Activated T-cell treated with anti-CD3 and anti-CD28 coated beads, Interleukin-2, amount 50 U/mL, for 4 hours (primary cell): ENCODE data around the gene GGACT. TPM values are rescaled to one million over a fixed set of nuclear protein-coding genes. Genes with fewer than 3 reads are reported as not detected.

Source experiments
- ATAC-seq, 2 donors: fragments of 200-7000 bp; cut with Tn5 transposase; one replicate each; pipeline ENCODE4 v1.10.0; 2021
- DNase-seq: peaks from one replicate; pipeline ENCODE4 v3.0.0-alpha.2; 2020
- H3K27me3 Mint-ChIP-seq: one replicate; pipeline ENCODE4 v1.8.0; 2021; ENCODE audit warnings: low read depth, mixed read lengths
- H3K36me3 Mint-ChIP-seq: one replicate; pipeline ENCODE4 v1.8.0; 2022; ENCODE audit warnings: mixed read lengths; ENCODE audit not compliant: insufficient read depth
- H3K4me1 Mint-ChIP-seq: one replicate; pipeline ENCODE4 v1.8.0; 2021; ENCODE audit warnings: low read depth, mixed read lengths
- H3K4me3 Mint-ChIP-seq: one replicate; pipeline ENCODE4 v1.8.0; 2021; ENCODE audit warnings: mild to moderate bottlenecking, moderate library complexity, mixed read lengths
- H3K9me3 Mint-ChIP-seq: one replicate; pipeline ENCODE4 v1.8.0; 2021; ENCODE audit warnings: mixed read lengths
- total RNA-seq, 3 donors: library from RNA; stranded (reverse); gene quantifications; one replicate each; pipeline ENCODE4 v1.2.1, GENCODE V29; 2021

Gene GGACT
- total RNA-seq, 3 donors from 2014 or later = 2.9 to 4.1 (median 3.9) TPM

DNA sequence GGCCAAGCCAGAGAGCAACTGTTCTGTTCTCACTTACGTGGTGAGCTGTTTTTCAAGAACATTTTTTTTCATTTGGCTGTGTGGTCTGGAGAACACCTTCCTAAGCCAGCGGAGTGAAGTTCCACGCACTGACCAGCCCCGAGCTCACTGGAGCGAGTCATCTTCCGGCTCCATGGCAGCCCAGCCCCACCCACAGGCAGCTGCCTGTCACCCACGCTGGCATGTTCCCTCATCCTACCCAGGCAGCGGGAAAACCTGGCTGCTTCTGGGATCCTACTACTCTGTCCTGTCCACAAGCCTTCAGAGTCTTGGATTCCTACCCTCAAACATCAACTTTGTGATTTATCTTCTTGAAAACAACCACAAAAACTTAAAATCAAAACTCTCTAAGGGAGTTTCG is 76.2 kb downstream of the GGACT start:
- Mint-ChIP-seq H3K4me3 (no peak overlapping the region), H3K27me3 (peaks cover 2% of the 10 kb centered on the region), H3K9me3 (no peaks in the 10 kb centered on the region), H3K36me3 (no peaks in the 10 kb centered on the region), H3K4me1 (peaks cover 10% of the 10 kb centered on the region)
- DNase-seq = no peak
- no peak for ATAC-seq

DNA sequence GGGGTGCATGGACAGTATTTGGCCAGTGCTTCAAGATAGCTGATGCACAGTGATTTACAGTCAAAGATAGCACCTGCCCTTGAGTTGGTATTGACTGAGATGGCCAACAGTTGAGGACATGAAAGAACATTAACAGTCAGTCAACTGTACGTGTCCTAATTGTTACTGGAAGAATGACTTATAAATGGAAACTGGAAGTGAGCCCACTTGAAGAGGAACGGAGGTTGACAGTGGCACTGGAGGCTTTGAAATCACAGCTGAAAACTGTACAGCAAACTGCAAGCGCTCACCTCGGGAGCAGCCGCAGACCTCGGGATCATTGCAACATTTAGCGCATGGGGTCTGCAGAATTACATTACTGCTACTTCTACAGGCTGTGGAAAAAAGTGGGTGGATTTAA is 77.1 kb downstream of the GGACT start:
- ATAC-seq (no peak), DNase-seq (no peak)
- H3K27me3 Mint-ChIP-seq = peaks cover 2% of the 10 kb centered on the region
- H3K4me1 Mint-ChIP-seq = peaks cover 17% of the 10 kb centered on the region
- H3K4me3 Mint-ChIP-seq = no peak overlapping the region
- H3K36me3 Mint-ChIP-seq = no peaks in the 10 kb centered on the region
- H3K9me3 Mint-ChIP-seq = no peaks in the 10 kb centered on the region

DNA sequence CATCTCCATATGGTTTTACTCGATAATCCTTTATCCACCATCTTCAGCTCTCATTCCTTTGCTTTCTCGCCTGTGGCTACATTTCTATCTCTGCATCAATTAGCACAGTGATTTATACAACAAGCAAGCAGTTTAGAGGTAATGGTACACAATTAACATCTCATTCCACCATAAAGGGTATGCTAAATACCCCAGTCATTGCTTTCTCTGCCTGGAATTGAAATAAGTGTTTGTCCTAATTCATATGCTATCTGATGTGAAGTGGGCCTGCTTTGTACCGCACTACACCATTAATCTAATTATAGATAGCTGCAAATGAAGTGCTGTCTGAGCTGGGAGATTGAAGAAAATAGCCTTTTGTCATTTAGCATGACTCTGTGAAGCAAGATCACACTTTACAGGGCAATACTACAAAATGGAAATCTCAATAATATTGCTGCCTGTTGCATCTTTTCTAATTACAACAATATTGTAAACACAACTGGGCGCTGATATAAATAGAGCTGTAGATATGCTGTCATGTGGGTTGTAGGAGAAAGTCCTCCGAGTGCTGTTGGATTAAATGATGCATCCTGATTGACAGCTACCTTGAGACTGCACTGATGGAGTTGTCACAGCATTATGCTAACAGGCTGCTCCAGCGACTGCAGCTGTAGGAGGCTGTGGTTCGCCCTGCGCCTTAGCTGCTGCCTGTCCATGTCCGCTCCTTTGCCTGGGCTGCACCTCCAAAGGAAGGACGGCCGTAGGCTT is 78.2 kb downstream of the GGACT start:
- peaks cover 26% of the 10 kb centered on the region for H3K4me1 Mint-ChIP-seq
- no peak overlapping the region for H3K4me3 Mint-ChIP-seq
- no peak for ATAC-seq
- no peak for DNase-seq
- no peaks in the 10 kb centered on the region for H3K36me3 Mint-ChIP-seq
- peaks cover 2% of the 10 kb centered on the region for H3K27me3 Mint-ChIP-seq
- no peaks in the 10 kb centered on the region for H3K9me3 Mint-ChIP-seq

DNA sequence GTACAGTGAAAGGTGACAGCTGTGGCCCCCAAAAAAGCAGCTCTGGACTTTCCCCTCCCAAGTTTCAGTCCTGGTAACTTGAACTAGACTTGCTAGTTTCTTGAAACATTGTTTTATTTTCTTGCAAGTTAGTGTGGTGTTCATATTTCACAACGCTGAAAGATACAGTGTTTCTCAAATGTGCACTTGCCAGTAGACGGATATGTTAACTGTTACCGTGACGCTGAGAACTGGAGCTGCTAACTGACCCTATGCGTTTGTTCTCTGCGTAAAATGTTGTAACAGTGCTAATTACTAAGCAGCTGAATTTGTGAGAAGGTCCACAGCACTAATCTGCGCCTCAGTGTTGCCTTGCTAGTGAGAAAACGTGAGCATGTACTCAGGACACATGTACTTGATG is 79.6 kb downstream of the GGACT start:
- Mint-ChIP-seq H3K36me3 (no peaks in the 10 kb centered on the region), H3K4me3 (no peak overlapping the region), H3K4me1 (peaks cover 24% of the 10 kb centered on the region), H3K9me3 (no peaks in the 10 kb centered on the region), H3K27me3 (peaks cover 6% of the 10 kb centered on the region)
- no peak for DNase-seq
- no peak for ATAC-seq

DNA sequence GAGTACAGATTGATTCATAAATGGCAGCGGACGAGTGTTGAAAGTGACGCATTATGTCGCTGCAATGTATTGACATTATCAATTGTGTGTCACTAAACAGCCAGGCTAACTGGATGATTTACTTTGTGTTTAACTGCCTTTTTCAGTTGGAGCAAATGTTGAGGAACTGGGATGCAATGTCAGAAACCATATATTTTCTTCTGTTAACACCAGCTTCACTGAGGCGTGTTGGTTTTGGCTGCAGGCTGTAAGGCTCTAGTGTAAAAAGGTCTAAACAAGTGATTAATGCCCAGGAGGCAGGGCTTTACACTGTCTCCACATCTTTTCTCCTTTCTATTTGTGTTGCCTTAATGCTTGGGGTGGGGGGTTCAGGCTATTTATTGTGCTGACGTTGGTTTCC is 80.1 kb downstream of the GGACT start:
- Mint-ChIP-seq H3K4me1 (peaks cover 24% of the 10 kb centered on the region), H3K4me3 (no peak overlapping the region), H3K27me3 (peaks cover 6% of the 10 kb centered on the region), H3K36me3 (no peaks in the 10 kb centered on the region), H3K9me3 (no peaks in the 10 kb centered on the region)
- ATAC-seq (no peak), DNase-seq (no peak)

DNA sequence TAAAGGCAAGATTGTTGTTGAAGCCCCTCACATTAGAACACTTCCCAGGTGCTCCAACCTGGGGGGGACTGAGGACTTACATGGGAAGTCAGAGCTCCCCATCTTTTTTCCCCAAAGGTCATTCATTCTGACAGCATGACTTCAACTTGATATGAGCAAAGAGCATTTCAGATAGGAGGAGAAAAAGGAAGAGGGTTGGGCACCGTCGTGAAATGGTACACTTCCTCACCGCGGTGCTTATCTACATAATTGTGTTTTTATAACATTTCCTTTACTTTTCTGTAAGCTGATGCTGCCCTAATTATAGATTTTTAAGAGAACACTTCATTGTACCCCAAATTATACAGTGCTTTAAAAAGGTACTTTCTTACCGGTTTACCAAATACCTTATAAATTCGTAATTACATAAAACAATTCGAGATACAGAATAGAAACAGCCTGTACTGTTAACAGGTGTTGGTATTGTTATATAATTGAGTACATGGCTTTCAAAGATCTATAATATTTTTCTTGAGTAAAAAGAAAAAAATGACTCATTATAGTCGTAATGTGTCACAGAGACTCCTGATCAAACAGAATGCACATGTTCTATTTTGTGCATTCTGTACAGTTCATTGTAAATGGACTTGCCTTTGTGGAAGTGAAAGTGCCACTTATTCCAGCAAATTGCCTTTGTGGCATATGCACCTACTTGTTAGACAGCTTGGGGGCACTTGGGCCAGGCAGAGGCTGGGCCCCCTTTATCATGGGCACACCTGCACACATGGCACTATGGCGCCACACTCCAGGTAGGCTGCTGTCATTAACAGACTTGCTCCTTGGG is 81.8 kb downstream of the GGACT start:
- peaks cover 10% of the 10 kb centered on the region for H3K27me3 Mint-ChIP-seq
- H3K4me3 Mint-ChIP-seq = peak overlapping the region; percentile 65
- DNase-seq (no peak), ATAC-seq (peak; percentile 49 to 65)
- H3K4me1 Mint-ChIP-seq = peaks cover 24% of the 10 kb centered on the region
- H3K9me3 Mint-ChIP-seq = no peaks in the 10 kb centered on the region
- H3K36me3 Mint-ChIP-seq = no peaks in the 10 kb centered on the region

DNA sequence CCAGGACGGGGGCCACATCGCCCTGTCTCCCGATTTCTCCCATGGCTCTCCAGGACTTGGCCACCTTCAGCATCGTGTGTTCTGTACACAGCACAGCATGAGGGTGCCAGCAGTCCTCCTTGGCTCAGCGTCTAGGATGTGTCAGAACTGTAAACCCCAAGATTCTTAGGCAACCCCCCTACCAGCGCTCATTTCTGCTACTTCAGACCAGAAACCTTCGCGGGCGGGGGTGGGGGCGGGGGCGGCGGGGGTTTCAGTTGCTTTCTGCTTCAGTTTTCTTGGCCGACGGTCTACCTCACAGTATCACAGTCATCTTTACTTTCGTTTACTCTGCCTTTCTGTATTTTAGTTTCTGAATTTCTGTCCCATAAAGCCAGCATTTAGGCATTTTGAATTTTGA is 82.4 kb downstream of the GGACT start:
- DNase-seq (no peak), ATAC-seq (peak; percentile 96)
- peaks cover 10% of the 10 kb centered on the region for H3K27me3 Mint-ChIP-seq
- H3K4me3 Mint-ChIP-seq = peak overlapping the region; percentile 65
- no peaks in the 10 kb centered on the region for H3K36me3 Mint-ChIP-seq
- H3K4me1 Mint-ChIP-seq = peaks cover 24% of the 10 kb centered on the region
- no peaks in the 10 kb centered on the region for H3K9me3 Mint-ChIP-seq

DNA sequence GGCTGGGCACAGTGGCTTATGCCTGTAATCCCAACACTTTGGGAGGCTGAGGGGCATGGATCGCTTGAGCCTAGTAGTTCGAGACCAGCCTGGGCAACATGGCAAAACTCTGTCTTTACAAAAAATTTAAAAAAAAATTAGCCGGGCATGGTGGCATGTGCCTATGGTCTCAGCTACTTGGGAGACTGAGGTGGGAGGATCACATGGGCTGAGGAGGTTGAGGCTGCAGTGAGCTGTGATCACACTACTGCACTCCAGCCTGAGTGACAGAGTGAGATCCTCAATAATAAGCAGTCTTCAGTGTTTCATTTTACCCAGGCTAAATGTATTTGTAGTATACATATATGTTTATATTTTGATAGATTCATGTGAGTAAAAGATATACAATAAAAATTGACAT is 85.0 kb downstream of the GGACT start:
- Mint-ChIP-seq H3K9me3 (no peaks in the 10 kb centered on the region), H3K36me3 (no peaks in the 10 kb centered on the region), H3K4me3 (no peak overlapping the region), H3K4me1 (peaks cover 24% of the 10 kb centered on the region), H3K27me3 (peaks cover 10% of the 10 kb centered on the region)
- DNase-seq = no peak
- no peak for ATAC-seq

DNA sequence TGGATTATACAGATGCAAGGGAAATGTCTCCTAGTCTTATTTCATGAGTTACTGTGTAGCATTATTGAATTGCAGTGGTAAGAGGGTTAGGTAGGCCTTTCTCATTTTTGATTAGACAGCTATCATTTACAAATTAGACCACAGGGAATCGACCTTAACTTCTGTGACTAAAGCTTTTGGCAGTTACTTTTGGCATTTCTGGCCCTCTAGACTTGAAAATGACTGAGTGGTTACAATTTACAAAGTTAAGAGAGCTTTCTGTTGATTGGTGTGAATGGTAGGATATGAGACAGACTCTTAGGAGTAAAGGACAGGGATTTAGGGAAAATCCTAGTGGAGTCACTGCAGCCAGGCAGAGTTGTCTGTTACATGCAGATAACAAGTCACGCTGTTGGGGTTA is 86.1 kb downstream of the GGACT start:
- DNase-seq (no peak), ATAC-seq (no peak)
- Mint-ChIP-seq H3K9me3 (no peaks in the 10 kb centered on the region), H3K4me1 (peaks cover 23% of the 10 kb centered on the region), H3K36me3 (no peaks in the 10 kb centered on the region), H3K27me3 (peaks cover 10% of the 10 kb centered on the region), H3K4me3 (no peak overlapping the region)

DNA sequence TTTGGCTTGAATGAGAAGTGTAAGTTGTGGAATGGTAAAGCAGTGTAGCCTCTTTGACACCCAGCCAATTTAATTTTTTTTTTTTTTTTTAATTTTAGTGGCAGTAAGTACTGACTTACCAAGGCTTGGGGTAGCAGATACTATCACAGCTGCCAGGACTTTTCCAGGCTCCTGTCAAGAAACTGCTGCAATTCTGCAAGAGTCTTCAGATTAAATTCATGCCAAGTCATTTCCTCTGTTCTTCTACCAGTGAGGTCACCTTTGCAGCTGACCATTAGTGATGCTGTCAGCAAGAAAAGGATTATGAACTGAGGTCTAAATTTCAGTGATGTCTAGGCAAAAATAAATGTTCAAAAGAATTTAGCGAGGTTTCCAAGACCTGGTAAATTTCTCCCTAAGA is 91.2 kb downstream of the GGACT start:
- Mint-ChIP-seq H3K4me3 (no peak overlapping the region), H3K9me3 (no peaks in the 10 kb centered on the region), H3K36me3 (no peaks in the 10 kb centered on the region), H3K27me3 (no peaks in the 10 kb centered on the region), H3K4me1 (no peaks in the 10 kb centered on the region)
- ATAC-seq = no peak
- DNase-seq = no peak

DNA sequence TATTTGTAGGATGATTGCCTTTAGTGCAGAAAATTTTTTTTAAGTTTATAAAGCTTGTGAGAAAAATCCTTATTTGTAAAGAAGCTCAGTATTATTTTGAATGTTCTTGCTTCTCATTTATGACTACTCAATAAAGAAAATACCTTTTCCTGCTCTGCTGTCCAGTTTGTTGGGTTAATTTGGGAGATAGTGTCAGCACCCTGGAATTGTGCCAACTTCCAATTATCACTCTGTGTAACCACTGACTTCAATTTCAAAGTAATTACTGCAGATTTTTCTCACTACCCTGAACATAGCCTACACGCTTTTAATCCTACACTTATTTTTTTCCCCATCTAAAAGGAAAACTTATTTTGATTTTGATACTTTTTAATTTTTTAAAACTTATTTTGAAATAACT is 93.1 kb downstream of the GGACT start:
- Mint-ChIP-seq H3K4me3 (no peak overlapping the region), H3K9me3 (no peaks in the 10 kb centered on the region), H3K4me1 (no peaks in the 10 kb centered on the region), H3K36me3 (no peaks in the 10 kb centered on the region), H3K27me3 (no peaks in the 10 kb centered on the region)
- no peak for DNase-seq
- ATAC-seq = no peak

DNA sequence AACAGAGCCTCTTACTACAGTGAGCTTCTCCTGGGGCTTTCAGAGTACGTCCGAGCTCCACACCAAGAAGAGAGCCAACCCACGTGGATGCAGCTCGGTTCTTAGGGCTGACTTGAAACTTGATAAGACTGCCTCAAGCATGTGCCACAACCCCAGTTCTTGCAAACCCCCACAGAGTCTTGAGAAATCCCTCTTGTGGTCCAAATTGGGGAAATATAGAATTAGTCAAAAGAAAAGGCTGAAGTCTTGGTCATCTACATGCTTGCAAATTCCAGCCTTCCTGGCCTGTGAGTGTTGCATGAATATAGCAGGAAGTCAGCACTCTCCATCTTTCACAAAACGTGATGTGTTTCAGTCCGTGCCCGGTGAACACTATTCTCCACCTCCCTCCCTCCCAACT is 95.2 kb downstream of the GGACT start:
- no peaks in the 10 kb centered on the region for H3K36me3 Mint-ChIP-seq
- H3K27me3 Mint-ChIP-seq = no peaks in the 10 kb centered on the region
- DNase-seq (no peak), ATAC-seq (no peak)
- no peaks in the 10 kb centered on the region for H3K4me1 Mint-ChIP-seq
- no peaks in the 10 kb centered on the region for H3K9me3 Mint-ChIP-seq
- no peak overlapping the region for H3K4me3 Mint-ChIP-seq

DNA sequence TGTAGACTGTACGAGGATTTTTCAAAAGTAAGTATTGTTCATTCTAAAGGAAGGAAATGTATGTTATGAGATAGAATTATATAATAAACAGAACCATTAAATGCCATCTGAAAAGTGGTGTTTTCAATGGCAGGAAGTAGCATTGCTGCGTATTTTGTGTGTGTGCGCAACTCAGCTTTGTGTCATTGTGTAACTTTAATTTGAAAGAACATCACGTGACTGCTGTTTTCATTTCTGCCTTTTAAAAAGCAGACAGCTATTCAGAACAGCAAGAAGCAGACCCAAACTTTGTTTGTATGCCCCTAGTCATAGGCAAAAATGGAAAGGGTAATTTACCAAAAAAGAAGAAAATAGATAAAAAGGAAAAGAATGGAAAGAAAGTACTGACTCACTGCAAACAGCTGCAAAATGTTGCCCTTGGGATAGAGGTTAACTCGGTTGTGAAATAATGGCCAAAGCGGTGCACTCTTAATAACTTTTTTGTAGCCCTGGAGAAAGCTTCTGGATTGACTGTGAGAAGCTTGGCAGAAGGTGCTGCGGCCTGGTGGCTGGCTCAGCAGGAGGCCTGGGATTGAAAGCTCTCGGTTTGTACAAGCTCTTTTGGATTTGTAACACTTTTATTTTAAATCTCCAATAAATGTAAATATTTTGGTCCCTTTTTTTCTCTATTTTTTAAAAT is 97.3 kb downstream of the GGACT start:
- DNase-seq (no peak), ATAC-seq (no peak)
- no peaks in the 10 kb centered on the region for H3K36me3 Mint-ChIP-seq
- H3K4me1 Mint-ChIP-seq = no peaks in the 10 kb centered on the region
- H3K4me3 Mint-ChIP-seq = no peak overlapping the region
- no peaks in the 10 kb centered on the region for H3K9me3 Mint-ChIP-seq
- H3K27me3 Mint-ChIP-seq = no peaks in the 10 kb centered on the region

DNA sequence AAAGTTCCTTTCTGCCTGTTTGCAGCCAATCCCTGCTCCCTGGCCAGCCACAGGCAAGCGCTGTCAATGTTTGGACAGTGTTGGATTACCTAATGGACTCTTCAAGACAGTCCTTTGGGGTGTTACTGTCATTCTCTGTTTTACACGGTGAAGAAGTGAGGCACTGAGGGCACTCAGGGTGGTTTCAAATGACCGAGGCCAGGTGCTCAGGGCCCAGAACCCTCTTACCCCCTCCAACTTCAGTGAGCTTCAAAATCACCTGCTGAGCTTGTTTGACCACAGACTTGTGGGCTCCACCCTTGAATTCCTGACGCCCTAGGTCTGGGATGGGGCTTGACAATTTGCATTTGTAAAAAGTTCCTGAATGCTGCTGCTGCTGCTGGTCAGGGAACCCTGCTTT is 97.9 kb downstream of the GGACT start:
- H3K4me1 Mint-ChIP-seq = no peaks in the 10 kb centered on the region
- no peak for DNase-seq
- ATAC-seq = no peak
- H3K9me3 Mint-ChIP-seq = no peaks in the 10 kb centered on the region
- H3K36me3 Mint-ChIP-seq = no peaks in the 10 kb centered on the region
- H3K4me3 Mint-ChIP-seq = no peak overlapping the region
- no peaks in the 10 kb centered on the region for H3K27me3 Mint-ChIP-seq

DNA sequence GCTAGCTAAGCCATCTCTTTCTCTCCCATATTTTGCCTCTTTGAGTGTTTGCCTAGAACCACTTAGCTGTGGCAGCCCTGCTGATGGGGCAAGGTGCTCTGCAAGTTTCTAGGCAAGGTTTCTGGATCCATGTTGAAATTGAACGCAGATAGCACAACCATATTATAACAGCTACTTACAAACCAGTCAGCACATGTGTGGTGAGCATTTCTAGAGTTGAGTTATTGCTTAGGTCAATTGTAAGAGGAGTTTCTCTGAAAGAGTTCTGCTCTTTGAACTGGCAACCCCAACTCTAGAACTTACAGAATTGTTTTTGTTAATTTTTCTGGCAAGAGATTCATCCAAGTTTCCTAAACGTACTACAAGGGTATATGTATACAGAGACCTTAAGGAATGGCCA is 103.3 kb downstream of the GGACT start:
- H3K36me3 Mint-ChIP-seq = no peaks in the 10 kb centered on the region
- H3K4me1 Mint-ChIP-seq = peaks cover 22% of the 10 kb centered on the region
- H3K4me3 Mint-ChIP-seq = no peak overlapping the region
- H3K27me3 Mint-ChIP-seq = no peaks in the 10 kb centered on the region
- no peak for DNase-seq
- no peaks in the 10 kb centered on the region for H3K9me3 Mint-ChIP-seq
- ATAC-seq = no peak
